ENCODE measurements around the gene B4GALNT3.

B4GALNT3 gene

DNA sequence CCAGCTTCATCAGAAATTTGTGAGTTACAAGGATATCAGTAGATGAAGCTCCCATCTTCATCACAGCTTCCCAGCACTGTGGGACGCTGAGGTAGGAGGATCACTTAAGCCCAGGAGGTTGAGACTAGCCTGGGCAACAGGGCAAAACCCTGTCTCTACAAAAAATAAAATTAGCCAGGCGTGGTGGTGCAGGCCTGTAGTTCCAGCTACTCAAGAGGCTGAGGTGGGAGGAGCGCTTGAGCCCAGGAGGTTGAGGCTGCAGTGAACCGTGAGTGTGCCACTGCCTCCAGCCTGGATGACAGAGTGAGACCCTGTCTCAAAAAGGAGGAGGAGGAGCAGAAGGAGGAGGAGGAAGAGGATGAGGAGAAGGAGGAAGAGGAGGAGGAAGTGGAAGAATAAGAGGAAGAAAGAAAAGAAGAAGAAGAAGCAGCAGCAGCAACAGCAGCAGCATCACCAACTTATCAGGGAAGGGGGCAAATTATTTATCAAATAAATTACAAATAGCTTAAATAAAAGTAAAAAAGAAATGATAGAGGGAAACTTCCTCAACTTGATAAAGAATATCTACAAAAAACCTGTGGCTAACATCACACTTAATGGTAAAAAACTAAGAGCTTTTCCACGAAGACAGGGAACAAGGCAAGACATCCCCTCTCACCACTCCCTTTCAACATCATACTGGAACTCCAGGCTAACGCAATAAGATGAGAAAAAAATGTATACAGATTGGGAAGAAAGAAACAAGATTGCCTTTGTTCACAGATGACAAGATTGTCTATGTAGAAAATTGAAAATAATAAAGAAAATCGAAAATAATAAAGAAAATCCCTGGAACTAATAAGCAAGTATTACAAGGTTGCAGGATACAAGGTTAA, 133.9 kb downstream of the B4GALNT3 start:
- no peak for DNase-seq (ENCODE audit: low spot score)

DNA sequence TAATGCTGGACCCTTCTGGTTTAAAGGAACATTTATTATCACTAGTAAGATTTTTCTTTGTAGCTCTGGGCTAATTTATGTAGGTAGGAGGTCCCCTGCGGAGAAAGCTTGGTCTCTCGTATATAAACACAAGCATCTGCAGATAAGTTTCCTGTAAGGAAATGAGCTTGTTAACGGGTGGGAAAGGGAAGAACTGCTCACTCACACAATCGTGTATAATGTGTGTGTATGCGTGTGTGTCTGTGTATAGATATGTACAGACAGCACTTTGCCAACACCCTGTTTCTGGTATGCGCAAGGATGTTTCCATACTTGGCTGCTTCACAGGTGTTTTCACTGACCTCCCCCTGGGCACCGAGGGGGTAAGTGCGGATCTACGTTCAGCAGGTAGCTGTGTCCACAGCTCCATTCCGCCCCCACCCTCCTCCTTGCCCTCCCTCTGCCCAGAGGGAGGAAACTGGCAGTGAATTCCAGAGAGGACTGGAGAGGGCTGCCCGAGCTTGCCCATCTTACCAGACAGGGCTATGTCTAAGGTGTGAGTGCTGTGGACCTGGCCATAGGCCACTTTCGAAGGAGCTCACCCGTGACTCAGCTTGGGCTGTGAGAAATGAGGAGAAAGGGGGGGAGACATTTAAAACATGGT, 138.3 kb downstream of the B4GALNT3 start:
- DNase-seq (ENCODE audit: low spot score): no peak

DNA sequence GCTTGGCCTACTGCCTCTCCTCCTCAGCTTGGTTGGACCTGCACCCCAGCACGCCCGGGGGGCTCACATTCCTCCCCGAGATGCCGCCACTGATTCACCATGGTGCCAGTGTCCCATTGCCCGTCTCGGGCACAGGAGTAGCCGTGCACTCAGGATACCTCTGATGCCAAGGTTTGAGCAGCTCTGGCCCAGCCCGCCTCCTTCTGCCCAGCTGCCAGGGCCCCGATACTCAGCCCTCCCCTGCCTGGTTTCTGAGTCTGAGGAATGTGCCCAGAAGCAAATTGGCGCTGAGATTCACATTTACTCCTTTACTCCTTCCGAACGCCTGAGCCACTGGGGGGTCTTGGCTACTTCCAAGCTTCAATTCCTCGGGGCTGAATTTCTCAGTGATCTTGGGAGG, 140.0 kb downstream of the B4GALNT3 start:
- DNase-seq (ENCODE audit: low spot score): no peak

DNA sequence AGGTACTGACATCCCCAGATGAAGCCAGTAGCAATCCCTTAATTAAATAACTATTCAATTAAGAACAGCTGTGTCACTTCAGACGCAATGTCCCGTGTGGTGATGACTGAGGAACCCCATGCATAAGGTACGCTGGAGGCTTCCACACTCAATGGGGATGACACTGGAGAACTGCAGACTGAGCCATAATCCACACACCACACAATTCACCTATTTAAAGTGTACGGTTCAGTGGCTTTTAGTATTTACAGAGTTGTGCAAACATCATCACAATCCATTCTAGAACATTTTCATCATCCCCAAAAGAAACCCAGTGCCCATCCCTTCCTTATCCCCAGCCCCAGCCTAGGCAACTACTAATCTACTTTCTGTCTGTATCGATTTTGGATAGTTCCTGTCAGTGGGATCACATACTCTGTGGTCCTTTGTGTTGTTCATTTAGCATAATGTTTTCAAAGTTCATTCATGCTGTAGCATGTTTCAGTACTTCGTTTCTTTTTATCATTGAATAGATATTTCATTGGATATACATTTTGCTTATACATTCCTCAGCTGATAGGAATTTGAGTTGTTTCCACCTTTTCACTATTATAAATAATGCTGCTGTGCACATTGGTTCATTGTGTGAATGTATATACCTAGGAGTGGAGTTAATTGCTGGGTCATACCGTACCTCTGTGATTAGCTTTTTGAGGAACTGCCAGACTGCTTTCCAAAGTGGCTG, 142.4 kb downstream of the B4GALNT3 start:
- no peak for DNase-seq (ENCODE audit: low spot score)

DNA sequence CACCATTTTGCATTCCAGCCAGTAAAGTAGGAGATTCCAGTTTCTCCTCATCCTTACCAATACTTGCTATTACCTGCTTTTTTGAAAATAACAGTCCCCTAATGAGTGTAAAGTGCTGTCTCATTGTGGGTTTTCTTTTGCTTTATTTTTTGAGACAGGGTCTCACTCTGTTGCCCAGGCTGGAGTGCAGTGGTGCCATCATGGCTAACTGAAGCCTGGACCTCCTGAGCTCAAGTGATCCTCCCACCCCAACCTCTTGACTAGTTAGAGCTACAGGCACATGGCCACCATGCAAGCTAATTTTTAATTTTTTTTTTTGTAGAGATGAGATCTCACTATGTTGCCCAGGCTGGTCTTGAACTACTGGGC, 142.9 kb downstream of the B4GALNT3 start:
- no peak for DNase-seq (ENCODE audit: low spot score)

DNA sequence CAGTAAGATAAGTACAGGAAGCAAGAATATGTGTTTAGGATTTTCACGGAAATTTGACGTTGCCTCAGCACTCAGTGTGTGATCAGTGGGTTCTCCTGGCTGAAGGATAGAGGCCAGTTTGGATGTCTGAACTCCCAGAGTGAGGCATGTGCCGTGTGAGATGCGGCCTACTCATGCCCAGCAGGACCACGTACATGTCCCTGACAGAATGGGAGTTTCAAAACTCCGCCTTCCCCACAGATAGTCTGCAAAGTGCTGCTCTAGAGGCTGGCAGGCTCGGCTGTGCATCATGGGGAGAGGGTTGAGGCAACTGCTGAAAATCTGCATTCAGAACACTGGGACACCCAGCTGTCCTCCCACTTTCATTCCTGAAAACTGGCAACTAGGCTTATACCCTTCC, 145.2 kb downstream of the B4GALNT3 start:
- no peak for DNase-seq (ENCODE audit: low spot score)

DNA sequence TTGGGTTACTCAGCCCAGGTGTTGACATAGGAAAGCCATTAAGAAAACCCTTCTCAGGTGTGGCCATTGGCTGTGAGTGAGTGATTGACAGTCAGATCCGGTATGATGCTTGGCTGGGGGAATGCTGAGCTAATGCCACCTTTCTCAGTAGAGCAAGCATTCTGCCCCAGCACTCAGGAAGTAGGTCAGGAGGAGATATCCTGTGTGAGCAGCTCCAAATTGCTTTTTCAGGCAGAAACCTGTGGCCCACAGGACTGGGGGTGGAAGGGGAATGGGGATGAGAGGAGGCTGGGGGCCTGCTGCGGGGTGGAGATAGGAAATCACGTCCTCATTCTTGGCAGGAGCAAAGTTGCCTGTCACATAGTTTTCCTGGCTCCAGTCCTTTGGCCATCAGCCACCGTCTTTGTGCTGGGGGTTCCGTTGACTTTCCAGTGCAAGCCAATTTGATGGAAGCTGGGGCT, 147.8 kb downstream of the B4GALNT3 start:
- no peak for DNase-seq (ENCODE audit: low spot score)

DNA sequence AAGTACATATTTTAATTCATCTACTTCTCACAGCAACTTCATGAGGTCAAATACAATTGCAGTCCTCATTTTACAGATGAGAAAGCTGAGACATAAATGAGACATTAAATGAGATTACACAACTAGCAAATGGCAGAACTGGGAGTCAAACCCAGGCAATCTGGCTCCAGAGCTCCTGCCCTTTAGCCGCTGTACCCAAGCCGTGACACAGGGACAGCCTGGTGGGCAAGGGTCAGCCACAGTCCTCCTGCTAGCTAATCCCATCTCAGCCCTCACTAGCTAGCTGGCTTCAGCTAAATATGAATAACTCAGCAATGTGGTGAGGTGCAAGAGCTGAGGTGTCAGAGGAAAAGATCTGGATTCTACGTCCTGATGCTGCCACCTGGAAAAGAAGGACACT, 148.7 kb downstream of the B4GALNT3 start:
- DNase-seq (ENCODE audit: low spot score): no peak

DNA sequence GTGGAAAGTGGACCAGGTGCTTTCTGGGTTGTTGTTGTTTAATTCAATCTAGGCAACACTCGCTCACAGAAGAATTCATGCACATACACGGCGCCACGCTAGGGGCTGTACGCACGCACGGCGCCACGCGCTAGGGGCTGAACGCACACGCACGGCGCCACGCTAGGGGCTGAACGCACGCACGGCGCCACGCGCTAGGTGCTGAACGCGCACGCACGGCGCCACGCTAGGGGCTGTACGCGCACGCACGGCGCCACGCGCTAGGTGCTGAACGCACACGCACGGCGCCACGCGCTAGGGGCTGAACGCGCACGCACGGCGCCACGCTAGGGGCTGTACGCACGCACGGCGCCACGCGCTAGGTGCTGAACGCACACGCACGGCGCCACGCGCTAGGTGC, 149.2 kb downstream of the B4GALNT3 start:
- DNase-seq (ENCODE audit: low spot score): no peak

DNA sequence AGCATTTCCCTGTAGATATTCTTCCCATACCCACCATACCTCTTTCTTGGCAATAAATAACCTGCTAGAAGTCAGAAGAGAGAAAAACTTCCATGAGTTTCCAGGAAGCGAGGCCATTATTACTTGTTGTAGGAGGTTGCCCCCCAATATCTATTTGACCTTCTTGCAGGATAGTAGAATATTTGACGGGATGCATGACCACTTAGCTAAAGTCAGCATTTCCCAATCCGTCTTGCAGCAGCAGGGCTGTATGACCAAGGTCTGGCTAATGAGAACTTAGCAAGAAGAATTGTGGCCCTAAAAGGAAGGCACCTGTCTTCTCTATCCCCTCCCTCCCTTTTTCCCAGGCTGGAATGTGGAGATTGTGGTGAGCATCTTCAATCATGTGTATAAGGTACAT, 152.0 kb downstream of the B4GALNT3 start:
- no peak for DNase-seq (ENCODE audit: low spot score)

DNA sequence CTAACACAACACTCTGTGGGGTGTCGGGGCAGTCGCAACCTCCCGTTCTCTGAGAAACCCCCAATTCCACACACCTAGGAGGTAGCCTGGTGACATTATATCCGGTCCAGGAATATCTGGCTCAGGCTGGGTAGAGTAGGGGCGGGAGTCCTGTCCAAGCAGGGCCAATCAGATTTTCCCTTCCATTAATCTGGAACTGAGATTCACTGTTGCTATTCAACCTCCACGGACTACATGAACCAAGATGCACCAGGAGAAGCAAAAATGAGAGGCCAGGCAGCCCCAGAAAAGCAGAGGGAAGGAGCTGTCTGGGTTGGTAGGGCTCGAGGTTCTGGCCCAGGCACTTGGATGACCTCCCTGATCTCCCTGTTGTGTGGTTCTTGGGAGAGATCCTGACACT, 152.6 kb downstream of the B4GALNT3 start:
- no peak for DNase-seq (ENCODE audit: low spot score)

DNA sequence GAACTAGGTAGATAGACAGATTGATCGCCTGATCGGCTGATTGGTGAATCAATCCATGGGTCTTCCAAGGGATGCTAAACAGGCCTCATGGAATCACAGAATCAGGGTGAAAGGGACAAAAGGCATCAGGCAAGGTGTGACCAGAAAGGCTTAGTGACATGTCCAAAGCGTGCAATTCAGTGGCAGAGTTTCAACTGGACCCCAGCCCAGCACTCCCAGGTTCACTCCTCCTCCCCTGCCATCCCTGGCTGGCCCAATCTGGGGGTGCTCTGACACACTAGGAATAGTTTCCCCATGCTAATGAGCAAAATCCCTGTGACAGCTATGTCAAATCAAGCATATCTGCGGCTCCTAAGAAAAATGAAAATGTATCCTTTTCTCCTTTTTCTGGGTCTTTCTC, 153.1 kb downstream of the B4GALNT3 start:
- DNase-seq (ENCODE audit: low spot score): no peak

Measured in RKO (cell line).